ENCODE measurements around the gene THADA. TPM values are rescaled to one million over a fixed set of nuclear protein-coding genes. Genes with fewer than 3 reads are reported as not detected.

THADA gene
- total RNA-seq, 1 experiment from 2014 or later, result 20.1 TPM

GRCh38 chr2:43469094-43469493 lies 126.7 kb downstream of the THADA start:
- no peak overlapping the region for H3K9ac ChIP-seq (ENCODE audit: extremely low read depth, insufficient read length, low read length)
- H3K79me2 ChIP-seq (ENCODE audit: insufficient read depth, low read length), result no peaks in the 10 kb centered on the region
- H4K5ac ChIP-seq (ENCODE audit: insufficient read length, low read depth, low read length), result no peak overlapping the region
- H4K20me1 ChIP-seq (ENCODE audit: control insufficient read depth, insufficient read depth, insufficient read length), result no peaks in the 10 kb centered on the region
- no peak overlapping the region for H3K23ac ChIP-seq (ENCODE audit: insufficient read length, low read depth, low read length)
- no peak overlapping the region for H4K91ac ChIP-seq (ENCODE audit: insufficient read length, low read depth, low read length)
- H3T11ph ChIP-seq (ENCODE audit: low read length), result no peak overlapping the region
- H3K18ac ChIP-seq (ENCODE audit: insufficient read length, low read depth, low read length), result no peak overlapping the region
- H3K27me3 ChIP-seq (ENCODE audit: insufficient read depth, low read length), result no peaks in the 10 kb centered on the region
- Mint-ChIP-seq H3K27me3 (ENCODE audit: low read depth) (no peaks in the 10 kb centered on the region), H3K9me3 (no peaks in the 10 kb centered on the region), H3K27ac (peak overlapping the region in 1 of 3 experiments; percentile 78; a peak in 3 of 7 replicates), H3K4me3 (no peak overlapping the region; a peak in 1 of 5 replicates), H3K36me3 (ENCODE audit: insufficient read depth in 1 of 3, low read depth in 3 of 3) (no peaks in the 10 kb centered on the region), H3K4me1 (peaks cover 10 to 14% of the 10 kb centered on the region in 2 experiments)
- no peak overlapping the region for H3K4ac ChIP-seq (ENCODE audit: low read depth, low read length)
- no peak overlapping the region for H3K27ac ChIP-seq (ENCODE audit: insufficient read length, low read depth, low read length)
- H3K56ac ChIP-seq (ENCODE audit: insufficient read length, low read depth, low read length), result no peak overlapping the region
- no peak overlapping the region for H2BK5ac ChIP-seq (ENCODE audit: insufficient read length, low read length)
- WGBS (ENCODE audit: extremely low coverage, insufficient read length, low lambda C conversion rate), result no CpG with 5 or more reads among the region's 3 CpGs
- no peak for DNase-seq
- H4K8ac ChIP-seq (replicated peaks; ENCODE audit: insufficient read length, low read depth, low read length), result no peak overlapping the region
- H3K4me1 ChIP-seq (ENCODE audit: insufficient read depth, low read length), result no peaks in the 10 kb centered on the region
- H3K14ac ChIP-seq (ENCODE audit: insufficient read depth, low read length), result no peak overlapping the region
- no peak overlapping the region for H2BK12ac ChIP-seq (ENCODE audit: insufficient read length, low read depth, low read length)
- no peak overlapping the region for H2BK20ac ChIP-seq (ENCODE audit: low read depth, low read length, poor library complexity, severe bottlenecking)
- H2AFZ ChIP-seq (ENCODE audit: low read length), result no peak overlapping the region
- no peak for TF ChIP-seq CTCF (conservative IDR thresholded peaks at IDR 0.05)
- H2BK120ac ChIP-seq (ENCODE audit: low read depth, low read length, poor library complexity, severe bottlenecking), result no peak overlapping the region
- no peaks in the 10 kb centered on the region for H3K79me1 ChIP-seq (ENCODE audit: insufficient read depth, low read depth, low read length, poor library complexity, severe bottlenecking)
- H2BK15ac ChIP-seq (ENCODE audit: low read depth, low read length), result no peak overlapping the region
- H2AK5ac ChIP-seq (ENCODE audit: insufficient read length, low read length), result no peak overlapping the region
- no peaks in the 10 kb centered on the region for H3K9me3 ChIP-seq (ENCODE audit: control insufficient read depth, low read depth, low read length)
- H3K23me2 ChIP-seq (ENCODE audit: insufficient read length, low read depth, low read length, poor library complexity, severe bottlenecking), result no peaks in the 10 kb centered on the region
- no peak overlapping the region for H3K4me2 ChIP-seq (ENCODE audit: insufficient read depth, insufficient read length, low read length)

Measured in H9 (cell line).